Jurkat, Clone E6-1 (cell line): Measurements from ENCODE around the gene KPNA6.
"Not testable (repeated sequence)": the region's sequence is repeated elsewhere in the genome, so short reads cannot be mapped to it uniquely, and the experiment has no call there.

Experiments
- DNase-seq: peaks from one replicate; pipeline ENCODE4 v3.0.0-alpha.2; 2011; ENCODE audit warnings: low read depth, low spot score
- H3K4me3 ChIP-seq: 2 replicates; pipeline ENCODE4 v1.5.1; 2011; ENCODE audit warnings: mild to moderate bottlenecking, low read length, control low read depth, moderate library complexity

KPNA6 gene

GRCh38 chr1:32127409-32128198 lies 19.7 kb downstream of the KPNA6 start:
- DNase-seq: no peak
- no peak overlapping the region for H3K4me3 ChIP-seq

GRCh38 chr1:32128479-32128878 lies 20.6 kb downstream of the KPNA6 start:
- no peak overlapping the region for H3K4me3 ChIP-seq
- DNase-seq: no peak

- H3K4me3 ChIP-seq: no peak overlapping the region
- no peak for DNase-seq
These were observed 21.1 kb downstream of the KPNA6 start for GRCh38 chr1:32128964-32129363.

- not testable (repeated sequence) for DNase-seq, H3K4me3 ChIP-seq
These were observed 26.1 kb downstream of the KPNA6 start for GRCh38 chr1:32133950-32134280.

- H3K4me3 ChIP-seq: no peak overlapping the region
- no peak for DNase-seq
These were observed 29.3 kb downstream of the KPNA6 start for GRCh38 chr1:32137111-32137510.

GRCh38 chr1:32138965-32139364 lies 31.1 kb downstream of the KPNA6 start:
- DNase-seq: no peak

GRCh38 chr1:32142446-32143301 lies 34.8 kb downstream of the KPNA6 start:
- DNase-seq: no peak
- H3K4me3 ChIP-seq: no peak overlapping the region

More at GRCh38 chr1:32138965-32139364, 31.1 kb downstream of the KPNA6 start:
- no peak overlapping the region for H3K4me3 ChIP-seq

GRCh38 chr1:32143302-32143695 lies 35.4 kb downstream of the KPNA6 start:
- not testable (repeated sequence) for H3K4me3 ChIP-seq, DNase-seq

- no peak for DNase-seq
- no peak overlapping the region for H3K4me3 ChIP-seq
These were observed 36.2 kb downstream of the KPNA6 start for GRCh38 chr1:32144033-32144432.

GRCh38 chr1:32147799-32148198 lies 39.9 kb downstream of the KPNA6 start:
- not testable (repeated sequence) for H3K4me3 ChIP-seq, DNase-seq

- no peak overlapping the region for H3K4me3 ChIP-seq
- DNase-seq: no peak
These were observed 43.0 kb downstream of the KPNA6 start for GRCh38 chr1:32150847-32151246.

- no peak overlapping the region for H3K4me3 ChIP-seq
- DNase-seq: no peak
These were observed 43.5 kb downstream of the KPNA6 start for GRCh38 chr1:32151319-32151787.

- DNase-seq: no peak
- no peak overlapping the region for H3K4me3 ChIP-seq
These were observed 51.3 kb downstream of the KPNA6 start for GRCh38 chr1:32159189-32159588.

GRCh38 chr1:32163405-32163804 lies 55.5 kb downstream of the KPNA6 start:
- DNase-seq: no peak

GRCh38 chr1:32165633-32166032 lies 57.8 kb downstream of the KPNA6 start:
- DNase-seq, H3K4me3 ChIP-seq: not testable (repeated sequence)

More at GRCh38 chr1:32163405-32163804, 55.5 kb downstream of the KPNA6 start:
- H3K4me3 ChIP-seq: no peak overlapping the region

GRCh38 chr1:32170991-32171390 lies 63.1 kb downstream of the KPNA6 start:
- no peak overlapping the region for H3K4me3 ChIP-seq
- DNase-seq: no peak

GRCh38 chr1:32172621-32173245 lies 64.9 kb downstream of the KPNA6 start:
- DNase-seq: peak; percentile 90

GRCh38 chr1:32178380-32179192 lies 70.7 kb downstream of the KPNA6 start:
- H3K4me3 ChIP-seq: peak overlapping the region; percentile 84
- DNase-seq: no peak

More at GRCh38 chr1:32172621-32173245, 64.9 kb downstream of the KPNA6 start:
- no peak overlapping the region for H3K4me3 ChIP-seq

GRCh38 chr1:32179193-32179442 lies 71.3 kb downstream of the KPNA6 start:
- DNase-seq: no peak
- peak overlapping the region; percentile 84 for H3K4me3 ChIP-seq
